Liver (tissue), 9 donors: Measurements from ENCODE around the gene COL11A1. TPM values are rescaled to one million over a fixed set of nuclear protein-coding genes. Genes with fewer than 3 reads are reported as not detected.
"Not testable (repeated sequence)": the region's sequence is repeated elsewhere in the genome, so short reads cannot be mapped to it uniquely, and the experiment has no call there.

Experiments used
- DNase-seq: peaks from one replicate; pipeline ENCODE4 v3.0.0-alpha.2; 2017; ENCODE audit warnings: low spot score
- H3K27ac ChIP-seq, 2 donors: one replicate each; pipeline ENCODE4 v1.7.0; 2013; ENCODE audit warnings: inconsistent platforms in 2 of 2, low read length in 2 of 2, control low read depth in 1 of 2, low read depth in 1 of 2, mild to moderate bottlenecking in 1 of 2
- H3K27me3 ChIP-seq, 4 donors: one replicate each; pipeline versions ENCODE4 v1.6.1 to v1.7.0; 2013; ENCODE audit warnings: low read length in 3 of 4, inconsistent platforms in 1 of 4, mild to moderate bottlenecking in 1 of 4, moderate library complexity in 1 of 4; ENCODE audit not compliant: control insufficient read depth in 4 of 4, insufficient read depth in 4 of 4
- H3K36me3 ChIP-seq, 4 donors: one replicate each; pipeline versions ENCODE4 v1.6.1 to v1.7.0; 2013; ENCODE audit warnings: low read length in 3 of 4, mild to moderate bottlenecking in 3 of 4, low read depth in 1 of 4, moderate library complexity in 1 of 4; ENCODE audit not compliant: control insufficient read depth in 4 of 4, insufficient read depth in 3 of 4
- H3K4me1 ChIP-seq, 4 donors: one replicate each; pipeline versions ENCODE4 v1.6.1 to v1.7.0; 2013; ENCODE audit warnings: low read length in 3 of 4, mild to moderate bottlenecking in 3 of 4, moderate library complexity in 1 of 4; ENCODE audit not compliant: control insufficient read depth in 4 of 4, insufficient read depth in 4 of 4
- H3K4me3 ChIP-seq, 3 donors: one replicate each; pipeline versions ENCODE4 v1.6.1 to v1.7.0; 2013; ENCODE audit warnings: low read length in 3 of 3, control low read depth in 1 of 3, low read depth in 1 of 3, mild to moderate bottlenecking in 1 of 3
- H3K9ac ChIP-seq, 2 donors: one replicate each; pipeline ENCODE4 v1.7.0; 2013; ENCODE audit warnings: low read length in 2 of 2, mild to moderate bottlenecking in 2 of 2, moderate library complexity in 2 of 2, control low read depth in 1 of 2, low read depth in 1 of 2
- H3K9me3 ChIP-seq, 4 donors: one replicate each; pipeline versions ENCODE4 v1.6.1 to v1.7.0; 2013; ENCODE audit warnings: low read length in 3 of 4; ENCODE audit not compliant: control insufficient read depth in 4 of 4
- GABPA ChIP-seq, 2 donors: IDR thresholded peaks in 1 of 2; conservative IDR thresholded peaks in 1 of 2; 2 replicates each; pipeline ENCODE4 v1.6.1; 2016; ENCODE audit warnings: antibody characterized with exemption in 2 of 2, mild to moderate bottlenecking in 1 of 2, moderate library complexity in 1 of 2
- HNF4A ChIP-seq, 2 donors: conservative IDR thresholded peaks; 2 replicates each; pipeline ENCODE4 v1.6.1; 2016; ENCODE audit warnings: antibody characterized with exemption in 2 of 2, mild to moderate bottlenecking in 2 of 2
- RAD21 ChIP-seq, 2 donors: IDR thresholded peaks; 2 replicates each; pipeline ENCODE4 v1.6.1; 2016; ENCODE audit warnings: antibody characterized with exemption in 2 of 2, mild to moderate bottlenecking in 2 of 2
- RXRA ChIP-seq, 2 donors: IDR thresholded peaks; 2 replicates each; pipeline ENCODE4 v1.6.1; 2017 to 2018; ENCODE audit warnings: antibody characterized with exemption in 2 of 2, mild to moderate bottlenecking in 1 of 2
- TAF1 ChIP-seq: conservative IDR thresholded peaks from 2 replicates; pipeline ENCODE4 v1.6.1; 2016; ENCODE audit warnings: antibody characterized with exemption, mild to moderate bottlenecking
- WGBS: extraction: QIAGEN DNeasy Blood & Tissue Kit; methylation state at CpG from one replicate; pipeline ENCODE4 v1.1.7; 2013; 5-methylcytosine and 5-hydroxymethylcytosine counted together
- polyA plus RNA-seq, 2 donors: library from polyadenylated mRNA; stranded (reverse) in 1 of 2; unstranded in 1 of 2; fragments of 200-250 nt in 1 of 2; fragments of >200 nt in 1 of 2; fragmentation: Nextera tagmentation in 1 of 2; extraction: Ambion mirVana in 1 of 2; gene quantifications; one replicate each; pipeline versions ENCODE4 v1.2.1 to v1.2.3, GENCODE V29; 2013 to 2015
- total RNA-seq, 2 donors: library from RNA; depleted of rRNA; stranded (reverse); fragments of >200 nt; gene quantifications; one replicate each; pipeline ENCODE4 v1.2.3, GENCODE V29; 2014
- TF ChIP-seq, protein P1 (sequence below): IDR thresholded peaks from 2 replicates; pipeline ENCODE4 v1.6.1; 2016; ENCODE audit warnings: antibody characterized with exemption, mild to moderate bottlenecking
- TF ChIP-seq, protein P2 (sequence below): IDR thresholded peaks from 2 replicates; pipeline ENCODE4 v1.6.1; 2016; ENCODE audit warnings: antibody characterized with exemption
- TF ChIP-seq, protein P3 (sequence below): IDR thresholded peaks from 2 replicates; pipeline ENCODE4 v1.6.1; 2016; ENCODE audit warnings: antibody characterized with exemption
- donor health status: healthy.
- donor health status: healthy.
- donor health status: healthy.
- donor health status: healthy.
- donor health status: healthy.

COL11A1 gene
- total and polyA plus RNA-seq, 4 donors: 0.01 to 0.42 TPM; not detected in 2

DNA sequence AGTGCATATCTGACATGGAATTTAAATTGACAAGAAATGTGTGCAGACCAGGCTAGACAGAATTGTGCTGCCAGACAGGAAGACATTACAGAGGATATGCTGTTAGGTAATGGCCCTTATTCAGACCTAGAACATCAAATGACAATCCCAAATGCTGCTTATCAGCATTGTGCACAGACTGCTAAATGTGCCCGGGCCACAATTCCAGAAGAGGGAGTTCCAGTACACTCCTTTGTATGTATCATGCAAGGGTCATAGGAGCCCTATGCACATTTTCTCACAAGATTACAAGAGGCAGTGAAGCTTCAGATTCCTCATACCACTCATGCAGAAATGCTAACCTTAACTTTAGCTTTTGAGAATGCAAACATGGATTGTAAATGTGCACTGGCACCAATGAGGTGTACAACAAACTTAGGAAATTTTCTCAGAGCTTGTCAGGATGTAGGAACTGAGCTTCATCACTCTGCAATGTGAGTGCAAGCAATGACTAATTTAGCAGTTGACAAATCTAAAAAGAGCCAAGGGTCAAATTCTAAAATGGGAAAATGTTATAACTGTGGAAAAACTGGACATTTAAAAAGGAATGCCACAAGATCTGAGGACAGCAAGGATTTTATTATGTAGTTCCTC, 273.5 kb downstream of the COL11A1 start:
- Histone ChIP-seq H3K4me3 (no peak overlapping the region), H3K9me3 (peaks cover 0 to 2% (median 0%) of the 10 kb centered on the region in 4 donors), H3K27me3 (no peaks in the 10 kb centered on the region), H3K4me1 (no peaks in the 10 kb centered on the region), H3K9ac (no peak overlapping the region), H3K36me3 (no peaks in the 10 kb centered on the region), H3K27ac (no peak overlapping the region)
- 80% methylated on average over 1 of the region's 1 CpG for WGBS
- TF ChIP-seq HNF4A (conservative IDR thresholded peaks at IDR 0.05): no peak
- TF ChIP-seq RXRA (IDR thresholded peaks at IDR 0.05): no peak
- no peak for TF ChIP-seq TAF1
- TF ChIP-seq, protein P1, sequence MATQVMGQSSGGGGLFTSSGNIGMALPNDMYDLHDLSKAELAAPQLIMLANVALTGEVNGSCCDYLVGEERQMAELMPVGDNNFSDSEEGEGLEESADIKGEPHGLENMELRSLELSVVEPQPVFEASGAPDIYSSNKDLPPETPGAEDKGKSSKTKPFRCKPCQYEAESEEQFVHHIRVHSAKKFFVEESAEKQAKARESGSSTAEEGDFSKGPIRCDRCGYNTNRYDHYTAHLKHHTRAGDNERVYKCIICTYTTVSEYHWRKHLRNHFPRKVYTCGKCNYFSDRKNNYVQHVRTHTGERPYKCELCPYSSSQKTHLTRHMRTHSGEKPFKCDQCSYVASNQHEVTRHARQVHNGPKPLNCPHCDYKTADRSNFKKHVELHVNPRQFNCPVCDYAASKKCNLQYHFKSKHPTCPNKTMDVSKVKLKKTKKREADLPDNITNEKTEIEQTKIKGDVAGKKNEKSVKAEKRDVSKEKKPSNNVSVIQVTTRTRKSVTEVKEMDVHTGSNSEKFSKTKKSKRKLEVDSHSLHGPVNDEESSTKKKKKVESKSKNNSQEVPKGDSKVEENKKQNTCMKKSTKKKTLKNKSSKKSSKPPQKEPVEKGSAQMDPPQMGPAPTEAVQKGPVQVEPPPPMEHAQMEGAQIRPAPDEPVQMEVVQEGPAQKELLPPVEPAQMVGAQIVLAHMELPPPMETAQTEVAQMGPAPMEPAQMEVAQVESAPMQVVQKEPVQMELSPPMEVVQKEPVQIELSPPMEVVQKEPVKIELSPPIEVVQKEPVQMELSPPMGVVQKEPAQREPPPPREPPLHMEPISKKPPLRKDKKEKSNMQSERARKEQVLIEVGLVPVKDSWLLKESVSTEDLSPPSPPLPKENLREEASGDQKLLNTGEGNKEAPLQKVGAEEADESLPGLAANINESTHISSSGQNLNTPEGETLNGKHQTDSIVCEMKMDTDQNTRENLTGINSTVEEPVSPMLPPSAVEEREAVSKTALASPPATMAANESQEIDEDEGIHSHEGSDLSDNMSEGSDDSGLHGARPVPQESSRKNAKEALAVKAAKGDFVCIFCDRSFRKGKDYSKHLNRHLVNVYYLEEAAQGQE: no peak
- DNase-seq: no peak

DNA sequence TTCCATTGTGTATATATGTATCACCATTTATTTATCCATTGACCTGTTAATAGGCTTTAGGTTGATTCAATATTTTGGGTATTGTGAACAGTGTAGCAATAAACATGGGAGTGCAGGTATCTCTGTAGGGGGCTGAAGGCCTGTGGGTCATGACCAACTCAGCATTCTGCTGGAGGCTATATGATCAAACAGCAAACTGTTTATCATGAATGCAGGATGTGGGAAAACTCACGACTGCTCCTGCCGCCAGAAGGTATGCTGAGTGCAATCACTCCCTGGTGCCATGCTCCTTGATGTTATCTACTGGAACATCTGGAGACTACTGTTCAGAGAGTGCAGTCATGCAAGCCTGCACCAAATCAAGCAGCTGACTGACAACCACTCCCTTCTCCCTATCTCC, 275.2 kb downstream of the COL11A1 start:
- Histone ChIP-seq H3K36me3 (no peaks in the 10 kb centered on the region), H3K27ac (no peak overlapping the region), H3K9ac (no peak overlapping the region), H3K4me1 (no peaks in the 10 kb centered on the region), H3K9me3 (peaks cover 0 to 2% (median 0%) of the 10 kb centered on the region in 4 donors), H3K27me3 (no peaks in the 10 kb centered on the region), H3K4me3 (no peak overlapping the region)
- no peak for DNase-seq
- TF ChIP-seq, protein P2, sequence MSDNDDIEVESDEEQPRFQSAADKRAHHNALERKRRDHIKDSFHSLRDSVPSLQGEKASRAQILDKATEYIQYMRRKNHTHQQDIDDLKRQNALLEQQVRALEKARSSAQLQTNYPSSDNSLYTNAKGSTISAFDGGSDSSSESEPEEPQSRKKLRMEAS: no peak
- TF ChIP-seq RAD21 (IDR thresholded peaks at IDR 0.05) (no peak), GABPA (IDR thresholded peaks at IDR 0.05 in 1 of 2, conservative IDR thresholded peaks at IDR 0.05 in 1 of 2) (no peak), HNF4A (conservative IDR thresholded peaks at IDR 0.05) (no peak)
- TF ChIP-seq, protein P3, sequence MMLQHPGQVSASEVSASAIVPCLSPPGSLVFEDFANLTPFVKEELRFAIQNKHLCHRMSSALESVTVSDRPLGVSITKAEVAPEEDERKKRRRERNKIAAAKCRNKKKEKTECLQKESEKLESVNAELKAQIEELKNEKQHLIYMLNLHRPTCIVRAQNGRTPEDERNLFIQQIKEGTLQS: no peak
- 82% methylated on average over 2 of the region's 2 CpGs for WGBS

DNA sequence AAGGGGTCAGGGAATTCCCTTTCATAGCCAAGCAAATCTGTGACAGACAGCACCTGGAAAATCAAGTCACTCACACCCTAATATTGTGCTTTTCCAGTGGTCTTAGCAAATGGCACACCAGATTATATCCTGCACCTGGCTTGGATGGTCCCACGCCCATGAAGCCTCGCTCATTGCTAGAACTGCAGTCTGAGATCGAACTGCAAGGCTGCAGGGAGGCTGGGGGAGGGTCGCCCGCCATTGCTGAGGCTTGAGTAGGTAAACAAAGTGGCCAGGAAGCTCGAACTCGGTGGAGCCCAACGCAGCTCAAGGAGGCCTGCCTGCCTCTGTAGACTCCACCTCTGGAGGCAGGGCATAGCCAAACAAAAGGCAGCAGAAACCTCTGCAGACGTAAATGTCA, 281.6 kb downstream of the COL11A1 start:
- not testable (repeated sequence) for H3K27ac ChIP-seq, H3K9ac ChIP-seq, H3K4me1 ChIP-seq, H3K4me3 ChIP-seq, H3K36me3 ChIP-seq, H3K9me3 ChIP-seq, H3K27me3 ChIP-seq, DNase-seq
- 70% methylated on average over 9 of the region's 9 CpGs for WGBS
